Neural cell (in vitro differentiated cells): ENCODE measurements around the gene GNPTG. TPM values are rescaled to one million over a fixed set of nuclear protein-coding genes. Genes with fewer than 3 reads are reported as not detected.

Source experiments
- H2AFZ ChIP-seq: fragments of 200-600, 300-800 bp; sonication (generic), shearing (Covaris generic); 2 replicates; pipeline ENCODE4 v1.6.0; 2014; ENCODE audit warnings: low read depth, mild to moderate bottlenecking, antibody characterized with exemption, low read length, moderate library complexity
- H3F3A ChIP-seq: fragments of 200-600 bp; shearing (Covaris generic); 2 replicates; pipeline ENCODE4 v1.6.1; 2016; ENCODE audit warnings: mild to moderate bottlenecking, moderate library complexity, mixed read lengths, antibody characterized with exemption, low read length; ENCODE audit not compliant: insufficient read depth, poor library complexity, severe bottlenecking
- H3K27ac ChIP-seq: fragments of 200-600, 300-800 bp; sonication (generic), shearing (Covaris generic); 2 replicates; pipeline ENCODE4 v1.5.1; 2014; ENCODE audit warnings: mild to moderate bottlenecking, low read length, moderate library complexity
- H3K27me3 ChIP-seq: fragments of 300-800, 200-600 bp; sonication (generic), shearing (Covaris generic); 2 replicates; pipeline ENCODE4 v1.6.0; 2014; ENCODE audit warnings: mild to moderate bottlenecking, low read depth, low read length, moderate library complexity; ENCODE audit not compliant: insufficient read depth
- H3K36me3 ChIP-seq: fragments of 300-800, 200-600 bp; sonication (generic), shearing (Covaris generic); 2 replicates; pipeline ENCODE4 v1.5.1; 2014; ENCODE audit warnings: mild to moderate bottlenecking, antibody characterized with exemption, low read length, moderate library complexity; ENCODE audit not compliant: insufficient read depth
- H3K4me2 ChIP-seq: fragments of 300-800, 200-600 bp; sonication (generic), shearing (Covaris generic); 2 replicates; pipeline ENCODE4 v1.6.0; 2014; ENCODE audit warnings: mild to moderate bottlenecking, low read length
- H3K4me3 ChIP-seq: fragments of 300-800, 200-600 bp; sonication (generic), shearing (Covaris generic); 2 replicates; pipeline ENCODE4 v1.5.1; 2014; ENCODE audit warnings: mild to moderate bottlenecking, low read length, moderate library complexity
- H3K79me2 ChIP-seq: fragments of 200-600 bp; shearing (Covaris generic); replicated peaks from 2 replicates; pipeline ENCODE4 v1.6.0; 2014; ENCODE audit warnings: mild to moderate bottlenecking, low read length, moderate library complexity; ENCODE audit not compliant: insufficient read depth
- H3K9ac ChIP-seq: fragments of 300-800, 200-600 bp; sonication (generic), shearing (Covaris generic); 2 replicates; pipeline ENCODE4 v1.6.1; 2016; ENCODE audit warnings: mild to moderate bottlenecking, low read length, mixed read lengths
- H3K9me2 ChIP-seq: fragments of 200-600 bp; shearing (Covaris generic); 2 replicates; pipeline ENCODE4 v1.6.1; 2016; ENCODE audit warnings: mild to moderate bottlenecking, low read length, mixed read lengths; ENCODE audit not compliant: insufficient read depth
- H3K9me3 ChIP-seq: fragments of 200-600, 300-800 bp; sonication (generic), shearing (Covaris generic); 2 replicates; pipeline ENCODE4 v1.6.1; 2016; ENCODE audit warnings: mild to moderate bottlenecking, mixed run types, low read length, moderate library complexity, mixed read lengths
- H4K20me1 ChIP-seq: fragments of 200-600 bp; shearing (Covaris generic); 2 replicates; pipeline ENCODE4 v1.6.1; 2016; ENCODE audit warnings: mild to moderate bottlenecking, mixed run types; ENCODE audit not compliant: insufficient read depth
- EP300 ChIP-seq: fragments of 450-650 bp; conservative IDR thresholded peaks from 2 replicates; pipeline ENCODE4 v1.6.1; 2014; ENCODE audit warnings: antibody characterized with exemption, mild to moderate bottlenecking, moderate library complexity; ENCODE audit not compliant: poor library complexity, severe bottlenecking
- EZH2 ChIP-seq: fragments of 200-600, 300-800 bp; shearing (Covaris generic), sonication (generic); IDR thresholded peaks from 2 replicates; pipeline ENCODE4 v1.6.1; 2014; ENCODE audit warnings: antibody characterized with exemption, low read length, borderline replicate concordance, mild to moderate bottlenecking; ENCODE audit not compliant: insufficient read depth, poor library complexity, severe bottlenecking
- MXI1 ChIP-seq: fragments of 450-650 bp; conservative IDR thresholded peaks from 2 replicates; pipeline ENCODE4 v1.6.1; 2014; ENCODE audit warnings: antibody characterized with exemption, mild to moderate bottlenecking; ENCODE audit not compliant: poor library complexity, severe bottlenecking
- POLR2AphosphoS5 ChIP-seq: IDR thresholded peaks from 2 replicates; pipeline ENCODE4 v1.6.1; 2012
- RAD21 ChIP-seq: fragments of 450-650 bp; conservative IDR thresholded peaks from 2 replicates; pipeline ENCODE4 v1.6.1; 2014; ENCODE audit warnings: antibody characterized with exemption, mild to moderate bottlenecking, moderate library complexity
- REST ChIP-seq: IDR thresholded peaks from 2 replicates; pipeline ENCODE4 v1.6.1; 2012; ENCODE audit warnings: borderline replicate concordance
- SMC3 ChIP-seq: fragments of 450-650 bp; conservative IDR thresholded peaks from 2 replicates; pipeline ENCODE4 v1.6.1; 2014; ENCODE audit warnings: antibody characterized with exemption, mild to moderate bottlenecking, moderate library complexity; ENCODE audit not compliant: poor library complexity
- TAF1 ChIP-seq: IDR thresholded peaks from 2 replicates; pipeline ENCODE4 v1.6.1; 2012; ENCODE audit warnings: low read depth
- polyA plus RNA-seq: library from polyadenylated mRNA; depleted of rRNA; stranded (reverse); fragments of >200 nt; gene quantifications from 2 replicates; pipeline ENCODE4 v1.2.3, GENCODE V29; 2014

Gene GNPTG
- polyA plus RNA-seq, 1 donor from 2014 or later = 90.5 TPM

GRCh38 chr16:1357906-1358566, 6.3 kb downstream of the GNPTG start:
- H4K20me1 ChIP-seq = no peaks in the 10 kb centered on the region
- no peaks in the 10 kb centered on the region for H3K36me3 ChIP-seq
- no peak overlapping the region for H3K9ac ChIP-seq
- peaks cover 6% of the 10 kb centered on the region for H3K79me2 ChIP-seq
- H2AFZ ChIP-seq = no peak overlapping the region
- no peaks in the 10 kb centered on the region for H3F3A ChIP-seq
- no peak overlapping the region for H3K27ac ChIP-seq
- H3K27me3 ChIP-seq = no peaks in the 10 kb centered on the region
- no peak overlapping the region for H3K4me3 ChIP-seq
- TF ChIP-seq TAF1 = no peak
- no peak for TF ChIP-seq EP300
- TF ChIP-seq POLR2AphosphoS5 = no peak
- TF ChIP-seq REST = no peak
- TF ChIP-seq MXI1 = no peak
- no peak for TF ChIP-seq SMC3
- no peak for TF ChIP-seq RAD21
- no peaks in the 10 kb centered on the region for H3K9me2 ChIP-seq
- H3K9me3 ChIP-seq = no peaks in the 10 kb centered on the region
- no peak overlapping the region for H3K4me2 ChIP-seq

- H3K4me2 ChIP-seq = no peak overlapping the region
- H3K36me3 ChIP-seq = no peaks in the 10 kb centered on the region
- H3F3A ChIP-seq = no peaks in the 10 kb centered on the region
- TF ChIP-seq REST (no peak), POLR2AphosphoS5 (no peak), MXI1 (no peak), SMC3 (no peak), RAD21 (no peak), EP300 (no peak), EZH2 (no peak)
- no peaks in the 10 kb centered on the region for H4K20me1 ChIP-seq
- H3K4me3 ChIP-seq = no peak overlapping the region
- no peaks in the 10 kb centered on the region for H3K9me2 ChIP-seq
- H3K27ac ChIP-seq = no peak overlapping the region
- H3K27me3 ChIP-seq = no peaks in the 10 kb centered on the region
- no peaks in the 10 kb centered on the region for H3K9me3 ChIP-seq
- H3K79me2 ChIP-seq = no peaks in the 10 kb centered on the region
- no peak overlapping the region for H2AFZ ChIP-seq
- no peak overlapping the region for H3K9ac ChIP-seq
Observed at GRCh38 chr16:1361685-1362360, 10.1 kb downstream of the GNPTG start.
